HG03159 (cell line): ENCODE results near the gene PRKG1.

Source experiments
- ATAC-seq: cut with Tn5 transposase; IDR thresholded peaks from one replicate; pipeline ENCODE4 v1.9.1; 2021; ENCODE audit warnings: mild to moderate bottlenecking, moderate library complexity; ENCODE audit not compliant: unreplicated experiment

The PRKG1 gene

DNA sequence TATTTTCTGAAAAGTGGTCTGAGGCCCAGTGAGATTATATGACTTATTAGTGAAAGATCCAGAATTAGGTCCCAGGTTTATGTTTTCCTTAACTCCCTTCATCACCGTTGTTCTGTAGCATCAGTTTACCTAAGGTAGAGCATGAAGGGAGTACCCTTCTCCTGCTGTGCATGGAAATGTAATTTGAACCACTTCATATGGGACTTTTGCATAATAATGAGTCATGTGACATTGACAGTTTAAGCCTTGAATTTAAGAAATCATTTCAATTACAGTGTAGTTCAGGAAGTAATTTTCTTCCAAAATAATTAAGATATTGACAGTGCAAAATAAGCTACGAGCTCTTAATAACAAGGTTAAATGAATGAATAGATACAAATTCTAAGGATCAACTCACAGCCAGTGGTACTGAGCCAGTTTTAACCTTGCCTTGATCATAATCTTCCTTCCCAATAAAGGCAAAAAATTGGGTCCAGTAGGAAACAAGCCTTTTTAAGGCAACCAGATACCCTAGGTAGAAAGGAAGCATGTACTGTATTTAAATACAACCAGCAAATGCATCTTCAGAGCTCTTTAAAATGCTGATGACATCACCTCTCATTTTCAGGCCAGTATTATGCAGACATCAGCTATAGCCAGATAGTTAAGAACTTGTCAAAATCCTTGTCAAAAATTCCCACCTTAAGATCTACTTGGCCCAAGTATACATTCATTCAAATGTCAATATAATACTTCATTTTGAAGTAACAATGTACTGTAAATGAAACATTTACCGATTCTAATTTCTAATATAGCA is 1191.0 kb downstream of the PRKG1 start:
- ATAC-seq: no peak

DNA sequence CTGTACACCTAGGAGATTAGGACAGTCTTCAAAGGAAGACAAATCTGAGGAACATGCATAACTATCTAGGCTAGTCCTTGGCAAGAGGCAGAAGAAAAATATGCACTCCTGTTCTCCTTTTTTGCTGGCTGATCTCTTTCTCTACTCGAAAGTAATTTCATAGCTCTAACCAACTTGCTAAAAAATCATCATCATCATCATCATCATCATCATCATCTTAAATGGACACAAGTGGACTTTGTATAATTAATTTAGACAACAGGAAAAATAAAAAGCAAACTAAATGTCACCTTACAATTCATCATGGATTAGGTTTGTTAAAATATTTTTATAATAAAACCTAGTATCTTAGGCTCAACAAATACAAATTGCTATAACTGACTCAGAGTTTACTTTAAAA is 1192.6 kb downstream of the PRKG1 start:
- ATAC-seq: no peak

DNA sequence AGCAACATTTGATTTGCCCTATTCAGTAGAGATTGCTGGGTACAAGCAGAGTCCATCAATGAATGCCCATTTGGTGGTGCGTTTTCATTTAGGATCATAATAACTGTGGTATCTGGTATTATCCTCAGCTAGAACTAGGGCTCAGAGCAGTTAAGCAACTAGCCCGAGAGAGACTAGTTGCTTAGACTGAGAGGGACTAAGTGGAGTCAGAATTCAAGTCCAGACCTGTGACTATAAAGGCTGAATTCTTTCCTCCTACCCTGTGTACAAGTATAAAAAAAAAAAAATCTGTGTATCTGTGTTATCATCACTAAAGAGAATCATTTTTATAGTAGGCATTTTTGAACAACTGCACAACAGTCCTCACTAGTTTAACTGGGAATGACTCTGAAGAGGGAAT is 1194.5 kb downstream of the PRKG1 start:
- ATAC-seq: no peak

DNA sequence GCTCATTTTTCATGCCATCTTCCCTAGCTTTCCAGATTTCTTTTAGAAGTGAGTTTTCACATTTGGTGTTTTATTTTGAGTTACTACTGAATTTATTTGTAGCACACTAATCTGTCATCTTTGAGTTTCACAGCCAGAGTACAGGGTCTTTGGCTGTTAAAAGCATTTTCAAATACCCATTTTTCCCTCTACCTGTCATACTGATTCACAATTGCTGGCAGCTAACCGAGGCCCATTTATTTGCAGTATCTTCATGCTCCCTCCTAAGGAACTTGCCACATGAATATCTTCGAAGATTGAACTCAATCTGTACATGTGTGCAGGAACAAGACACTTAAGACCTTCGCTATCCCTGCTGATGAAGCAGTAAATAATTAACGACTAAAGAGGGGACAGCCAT is 1194.9 kb downstream of the PRKG1 start:
- ATAC-seq: no peak

DNA sequence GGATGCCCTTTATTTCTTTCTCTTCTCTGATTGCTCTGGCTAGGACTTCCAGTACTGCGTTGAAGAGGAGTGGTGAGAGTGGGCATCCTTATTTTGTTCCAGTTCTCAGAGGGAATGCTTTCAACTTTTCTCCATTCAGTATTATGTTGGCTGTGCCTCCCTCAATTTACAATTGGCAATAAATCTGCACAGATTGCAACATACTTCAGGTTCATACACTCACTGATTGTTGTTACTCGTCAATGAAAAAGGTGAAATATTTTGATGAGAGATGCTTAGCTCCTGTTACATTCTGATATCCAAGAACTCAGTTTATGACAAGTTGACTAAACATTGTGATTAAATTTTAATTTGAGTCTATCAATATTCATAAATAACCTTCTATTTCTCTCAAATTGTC is 1201.9 kb downstream of the PRKG1 start:
- ATAC-seq: no peak

DNA sequence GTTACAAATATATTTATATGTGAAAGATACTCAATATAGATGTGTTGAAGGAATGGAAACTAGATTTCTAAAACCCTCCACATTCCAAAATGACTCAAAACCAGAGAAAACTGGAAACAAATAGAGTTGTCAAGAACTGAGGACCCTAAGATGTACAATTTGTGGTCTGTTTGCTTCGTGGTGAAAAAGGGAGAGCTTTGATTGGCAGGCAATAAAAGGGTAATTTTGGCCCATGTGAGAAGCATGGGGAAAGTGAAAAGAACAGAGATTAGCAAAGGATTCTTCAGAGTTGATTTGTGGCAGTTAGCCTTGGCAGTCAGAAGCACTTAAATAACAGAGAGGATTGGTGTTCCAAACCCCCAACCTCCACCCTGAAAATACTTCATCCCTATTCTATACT is 1202.7 kb downstream of the PRKG1 start:
- no peak for ATAC-seq

DNA sequence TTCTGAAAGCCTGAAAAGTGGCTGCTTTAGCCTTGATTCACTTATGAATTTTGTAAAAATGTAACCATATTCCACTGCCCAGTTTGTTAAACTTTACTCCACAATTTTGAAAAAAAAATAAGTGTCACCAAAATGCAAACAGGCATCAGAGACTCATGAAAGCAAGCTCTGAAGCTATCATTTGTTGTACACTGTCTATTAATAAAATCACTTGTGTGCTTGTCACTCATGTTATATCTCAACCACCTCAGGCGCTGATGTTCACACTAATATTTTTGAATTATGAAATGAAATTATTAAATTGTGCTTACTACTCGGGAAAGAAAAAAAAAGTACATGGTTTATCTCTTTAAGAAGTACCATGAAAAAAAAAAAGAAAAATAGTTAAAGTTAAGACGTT is 1205.3 kb downstream of the PRKG1 start:
- ATAC-seq: no peak

DNA sequence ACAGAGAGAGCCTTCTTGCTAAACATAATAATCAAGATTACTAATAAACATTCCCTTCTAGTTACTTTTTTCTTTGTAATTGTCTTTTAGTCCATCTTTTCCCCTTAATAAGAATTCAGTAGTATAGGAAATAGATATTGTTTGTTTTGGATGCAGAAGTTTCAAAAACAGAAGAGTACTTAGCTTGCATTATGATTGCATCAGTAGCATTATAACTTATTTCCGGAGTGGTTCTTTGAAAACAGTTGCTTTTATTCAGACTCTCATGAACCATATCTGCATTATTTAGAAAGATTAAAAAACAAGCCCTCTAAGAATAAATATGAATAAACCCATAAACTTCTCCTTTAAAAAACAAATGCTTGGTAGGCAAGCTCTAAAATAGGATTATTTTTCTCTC is 1205.8 kb downstream of the PRKG1 start:
- no peak for ATAC-seq

DNA sequence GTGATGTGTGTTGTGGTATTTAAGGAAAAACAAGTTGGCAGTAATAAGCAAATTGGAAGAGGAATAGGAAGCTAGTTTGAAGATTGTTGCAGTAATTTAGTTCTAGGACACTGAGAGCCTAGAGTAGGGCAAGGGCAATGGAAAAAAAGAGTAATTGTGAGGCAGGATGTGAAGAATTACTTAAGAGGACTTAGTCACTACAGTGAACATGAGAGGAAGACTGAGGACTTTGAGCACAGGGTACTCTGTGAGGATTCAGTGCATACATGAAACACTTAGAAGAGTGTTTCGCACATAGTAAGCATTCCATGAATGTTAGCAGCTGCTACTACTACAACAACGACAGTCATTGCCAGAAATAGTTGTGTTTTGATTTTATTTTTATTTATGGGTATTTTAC is 1208.9 kb downstream of the PRKG1 start:
- no peak for ATAC-seq

DNA sequence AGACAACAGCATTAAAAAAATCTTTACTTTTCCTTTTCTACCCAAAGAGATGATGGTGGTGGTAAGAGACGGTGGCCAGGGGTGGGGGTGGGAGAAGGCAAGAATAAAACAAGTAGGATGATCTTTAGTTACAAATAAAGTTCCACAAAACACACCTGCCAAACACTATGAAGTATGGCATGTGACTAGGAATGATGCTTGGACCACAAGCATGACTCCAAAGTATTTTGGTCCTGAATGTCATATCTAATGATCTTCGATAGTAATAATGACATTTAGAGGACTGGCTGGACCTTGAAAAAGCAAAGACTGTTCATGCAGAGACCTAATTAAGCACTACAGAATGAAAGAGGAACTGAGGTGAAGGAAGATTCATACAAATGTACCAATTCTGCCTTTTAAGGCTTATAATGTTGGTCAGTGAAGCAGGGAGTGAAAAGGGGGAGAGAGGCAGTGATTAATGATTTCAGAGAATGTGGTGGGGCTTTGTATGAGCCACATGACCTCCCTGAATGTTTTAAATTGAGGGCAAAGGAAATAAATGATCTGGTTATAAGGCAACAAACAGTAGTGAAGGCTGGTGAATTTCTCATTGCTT is 1210.2 kb downstream of the PRKG1 start:
- peak; percentile 72 for ATAC-seq

DNA sequence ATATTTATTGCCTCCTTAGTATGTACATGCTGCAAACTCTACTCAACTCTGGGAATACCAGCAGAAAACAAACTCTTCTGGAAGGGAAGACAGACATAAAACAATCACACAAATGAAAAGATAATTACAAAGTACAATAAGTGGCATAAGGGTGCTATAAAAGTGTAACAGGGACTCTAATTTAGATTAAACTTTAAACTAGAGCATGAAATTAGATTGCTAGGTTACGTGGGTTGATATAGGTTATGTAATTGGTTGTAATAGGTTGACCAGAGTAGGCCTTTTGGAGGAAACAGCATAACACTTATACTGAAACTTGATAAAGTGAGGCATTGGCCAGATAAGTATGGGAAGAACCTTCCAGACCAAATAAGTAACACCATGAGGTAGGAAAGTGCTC is 1213.6 kb downstream of the PRKG1 start:
- no peak for ATAC-seq

DNA sequence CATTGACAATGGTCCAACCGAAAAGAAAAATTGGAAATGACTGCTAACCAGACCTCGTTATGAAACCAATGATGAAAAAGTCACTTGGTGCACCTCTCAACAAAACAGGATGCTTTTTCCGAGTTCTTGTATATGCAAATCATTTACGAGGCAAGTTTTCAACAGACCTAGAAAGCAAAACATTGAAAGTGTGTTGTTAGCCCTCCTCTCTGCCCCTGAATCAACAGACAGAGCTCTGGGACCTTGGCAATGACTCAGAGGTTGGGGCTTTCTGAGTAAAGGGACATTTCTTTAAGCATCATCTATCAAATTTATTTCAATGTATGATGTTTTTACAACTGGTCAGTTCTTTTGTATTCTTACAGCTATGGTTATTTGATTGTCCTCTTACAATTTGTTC is 1223.5 kb downstream of the PRKG1 start:
- no peak for ATAC-seq

DNA sequence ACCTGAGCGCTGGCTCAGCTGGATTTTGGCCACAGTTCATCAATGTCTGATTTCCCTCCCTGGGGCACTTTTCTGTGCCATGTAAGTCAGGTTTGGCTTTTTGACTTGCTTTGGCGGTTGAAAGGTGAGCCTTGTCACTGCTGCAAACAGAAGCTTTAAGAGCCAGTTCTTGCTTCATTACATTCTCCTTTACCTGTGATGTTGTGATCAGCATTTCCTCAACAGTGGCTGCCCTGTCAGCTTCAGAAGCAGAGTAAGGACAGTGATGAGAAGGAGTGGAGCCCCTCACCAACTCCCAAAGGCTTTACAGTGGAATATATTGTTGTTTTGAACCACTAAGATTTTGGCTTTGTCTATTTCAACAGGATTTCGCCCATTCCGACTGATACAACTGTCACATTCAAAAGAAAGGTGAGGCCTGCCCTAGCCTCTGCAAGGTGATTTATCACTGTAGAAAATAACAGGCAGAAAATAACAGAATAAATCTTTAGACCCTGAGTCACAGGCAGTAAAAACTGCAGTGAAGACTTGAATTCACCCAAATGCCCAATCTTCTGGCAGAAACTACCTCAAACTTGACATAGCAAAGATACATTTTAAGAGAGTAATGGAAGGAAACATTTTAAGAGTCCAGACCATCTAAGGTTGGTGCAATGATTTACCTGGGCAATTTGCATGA is 1226.5 kb downstream of the PRKG1 start:
- ATAC-seq: no peak

DNA sequence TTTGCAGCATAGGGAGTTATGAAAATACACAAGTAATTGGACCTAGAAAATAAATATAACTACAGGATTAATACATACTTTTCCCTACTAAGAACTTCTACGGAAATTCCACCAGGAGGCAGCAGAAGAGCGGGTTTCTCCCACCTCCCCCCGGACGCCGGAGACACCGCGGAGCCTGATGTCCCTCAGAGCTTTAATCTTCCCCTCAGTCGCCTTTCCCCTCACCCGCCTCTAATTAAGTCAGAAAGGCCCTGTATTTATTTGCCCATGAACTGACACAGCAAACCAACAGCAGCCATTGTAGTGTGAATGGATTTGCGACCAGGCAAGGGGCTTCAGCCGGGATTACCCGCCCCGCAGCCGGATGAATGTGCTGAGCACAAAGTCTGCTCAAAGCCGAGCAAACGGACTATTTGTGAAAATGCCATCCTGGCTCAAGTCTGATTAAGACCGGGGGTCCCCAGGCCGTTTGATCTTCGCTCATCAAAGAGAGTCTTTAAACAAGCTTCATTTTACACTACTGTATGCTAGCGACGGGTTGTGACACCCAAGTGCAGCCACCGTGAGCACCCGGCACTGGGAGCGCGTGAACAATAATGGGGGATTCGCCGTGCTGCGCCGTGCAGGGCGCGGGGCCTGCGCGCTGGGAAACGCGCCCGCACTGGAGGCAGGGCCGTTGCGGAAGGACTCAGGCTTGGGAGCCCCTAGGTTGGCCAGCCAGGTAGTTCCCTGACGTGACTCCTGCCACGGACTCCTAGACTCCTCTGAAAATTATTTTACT is 1234.2 kb downstream of the PRKG1 start:
- ATAC-seq: peak; percentile 94

DNA sequence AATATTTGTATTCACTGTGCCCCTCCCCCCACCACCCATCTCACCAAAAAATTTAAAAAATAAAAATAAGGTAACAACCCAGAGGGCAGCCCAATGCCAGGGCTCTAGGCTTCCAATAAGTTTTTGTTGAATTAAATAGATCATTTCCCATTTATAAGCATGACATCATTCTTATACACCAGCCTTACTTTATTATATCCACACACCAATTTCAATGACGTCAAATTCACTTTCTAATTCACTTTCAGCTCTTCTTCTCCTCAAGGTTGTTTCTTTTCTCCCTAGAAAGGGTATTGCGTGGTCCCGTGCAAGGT is 1238.6 kb downstream of the PRKG1 start:
- ATAC-seq: no peak

DNA sequence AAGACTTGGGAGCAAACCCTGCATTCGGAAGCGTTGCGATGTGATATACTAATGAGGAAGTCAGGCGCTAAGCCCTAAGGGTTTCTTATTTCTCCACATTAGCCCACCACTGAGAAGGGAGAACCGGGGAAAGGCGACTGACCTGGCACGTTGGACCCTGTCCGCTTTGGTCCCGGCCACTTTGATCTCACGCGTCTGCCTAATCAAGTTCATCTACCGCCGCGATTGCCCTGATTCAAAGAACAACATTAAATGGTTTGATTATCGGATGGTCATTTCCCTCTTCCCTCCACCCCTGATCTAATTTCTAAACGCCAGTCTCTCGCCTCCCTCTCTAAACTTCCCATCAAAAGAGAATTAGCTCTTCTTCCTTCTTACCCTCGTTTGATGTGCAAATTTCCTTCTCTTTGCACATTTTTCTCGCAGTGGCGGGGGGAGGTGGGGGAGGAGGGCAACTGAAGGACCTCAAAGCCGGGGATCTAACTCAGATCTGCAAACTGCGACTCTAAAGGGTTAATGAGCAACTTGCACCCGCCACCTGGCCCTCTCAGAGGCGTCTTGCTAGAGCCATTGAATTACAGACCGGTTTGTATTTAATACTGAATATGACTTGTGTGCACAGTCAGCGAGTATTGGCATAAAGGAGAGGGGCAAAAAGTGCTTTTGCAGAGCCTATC is 1239.1 kb downstream of the PRKG1 start:
- ATAC-seq: no peak

DNA sequence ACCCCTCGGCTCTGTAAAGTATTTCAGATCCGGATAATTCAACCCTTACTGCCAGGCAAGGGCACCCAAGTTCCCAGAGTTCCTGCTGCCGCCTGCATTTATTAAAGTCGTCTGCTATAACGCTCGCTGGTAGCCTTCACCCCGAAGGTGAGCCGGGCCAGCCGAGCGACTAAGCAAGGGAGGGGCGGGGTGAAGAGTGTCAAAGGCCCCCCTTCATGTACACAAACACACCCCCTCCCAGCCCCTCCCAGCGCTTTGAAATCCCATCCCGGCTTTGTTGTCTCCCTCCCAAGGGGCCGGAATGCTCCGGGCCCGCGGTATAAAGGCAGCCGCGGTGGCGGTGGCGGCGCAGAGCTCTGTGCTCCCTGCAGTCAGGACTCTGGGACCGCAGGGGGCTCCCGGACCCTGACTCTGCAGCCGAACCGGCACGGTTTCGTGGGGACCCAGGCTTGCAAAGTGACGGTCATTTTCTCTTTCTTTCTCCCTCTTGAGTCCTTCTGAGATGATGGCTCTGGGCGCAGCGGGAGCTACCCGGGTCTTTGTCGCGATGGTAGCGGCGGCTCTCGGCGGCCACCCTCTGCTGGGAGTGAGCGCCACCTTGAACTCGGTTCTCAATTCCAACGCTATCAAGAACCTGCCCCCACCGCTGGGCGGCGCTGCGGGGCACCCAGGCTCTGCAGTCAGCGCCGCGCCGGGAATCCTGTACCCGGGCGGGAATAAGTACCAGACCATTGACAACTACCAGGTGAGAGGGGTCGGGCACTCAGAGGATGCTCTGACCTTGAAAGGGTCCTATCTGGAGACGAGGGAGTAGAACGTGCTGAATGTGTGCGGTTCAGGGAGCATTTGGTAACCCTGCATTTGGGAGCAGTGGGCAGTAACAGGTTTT is 1239.9 kb downstream of the PRKG1 start, which contains the start of gene DKK1:
Gene DKK1, plus strand, starts transcription at position 349 of the 889 bp plus-strand sequence. Its CDS starts 154 bp downstream, at position 503.
- ATAC-seq: no peak

DNA sequence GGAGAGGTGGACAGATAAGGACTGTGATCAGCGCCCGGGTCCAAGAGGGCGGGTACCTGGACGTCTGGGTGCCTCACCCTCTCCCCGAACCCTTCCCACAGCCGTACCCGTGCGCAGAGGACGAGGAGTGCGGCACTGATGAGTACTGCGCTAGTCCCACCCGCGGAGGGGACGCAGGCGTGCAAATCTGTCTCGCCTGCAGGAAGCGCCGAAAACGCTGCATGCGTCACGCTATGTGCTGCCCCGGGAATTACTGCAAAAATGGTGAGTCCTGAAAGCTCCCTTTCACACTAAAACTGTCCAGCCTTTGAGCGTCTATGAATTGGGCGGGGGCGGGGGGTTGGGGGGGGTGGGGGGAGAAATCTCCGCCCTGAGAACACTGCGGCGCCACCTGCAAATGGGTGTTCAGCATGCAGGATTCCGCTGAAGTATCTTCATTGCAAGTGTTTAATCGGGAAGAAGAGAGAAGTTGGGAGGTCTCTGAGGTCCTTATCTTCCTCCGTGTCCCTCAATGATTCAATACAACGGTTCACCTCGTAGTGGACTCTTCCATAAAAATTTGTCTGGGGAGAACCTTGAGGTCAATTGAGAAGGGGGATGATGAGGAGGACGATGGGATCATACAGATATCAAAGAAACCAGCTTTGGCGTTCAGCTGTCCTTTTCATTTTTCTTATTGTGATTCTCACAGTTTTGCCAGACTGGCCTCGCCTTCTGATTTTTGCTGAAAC is 1240.7 kb downstream of the PRKG1 start:
- ATAC-seq: no peak

DNA sequence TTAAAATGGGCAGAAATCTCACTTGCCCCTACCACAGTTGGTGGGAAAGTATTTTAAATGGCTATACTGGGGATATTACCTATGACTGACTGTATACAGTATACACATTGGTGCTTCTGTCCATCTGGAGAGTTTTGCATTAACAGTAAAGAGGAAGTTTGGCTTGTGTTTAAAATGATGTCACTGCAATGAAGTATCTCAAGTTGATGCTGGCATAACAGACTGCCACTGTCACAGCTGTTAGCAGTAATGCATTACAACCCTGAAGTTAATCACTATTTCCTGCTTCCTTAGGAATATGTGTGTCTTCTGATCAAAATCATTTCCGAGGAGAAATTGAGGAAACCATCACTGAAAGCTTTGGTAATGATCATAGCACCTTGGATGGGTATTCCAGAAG is 1241.7 kb downstream of the PRKG1 start:
- no peak for ATAC-seq
